AG04449 (cell line): Measurements from ENCODE around the gene ZNF521.

Experiments used
- CTCF ChIA-PET: fragments of 350-600 bp; formaldehyde crosslinking; extraction: SDS; loops from one replicate; lab custom pipeline; 2021; ENCODE audit warnings: antibody characterized with exemption; lab: Yijun Ruan, JAX
- POLR2A ChIA-PET: fragments of 400-600, 350-600 bp; formaldehyde crosslinking; extraction: SDS; loops from one replicate; lab custom pipeline; 2020; ENCODE audit warnings: antibody characterized with exemption, inconsistent platforms; lab: Yijun Ruan, JAX
- DNase-seq: peaks from one replicate; pipeline ENCODE4 v3.0.0-alpha.2; 2010; ENCODE audit warnings: low read depth, low spot score
- H3K4me3 ChIP-seq: 2 replicates; pipeline ENCODE4 v1.5.1; 2011; ENCODE audit warnings: low read depth, mild to moderate bottlenecking, control low read depth, low read length
- CTCF ChIP-seq: IDR thresholded peaks from one replicate; pipeline ENCODE4 v1.5.1; 2011; ENCODE audit warnings: mild to moderate bottlenecking, moderate library complexity, low read length, control low read depth, inconsistent platforms; ENCODE audit not compliant: insufficient read depth; ENCODE audit errors: missing control alignments

Gene ZNF521

GRCh38 chr18:25047983-25048382 lies 304.0 kb downstream of the ZNF521 start:
- POLR2A ChIA-PET: no interaction called here
- no peak for DNase-seq

GRCh38 chr18:25047421-25047820 lies 304.5 kb downstream of the ZNF521 start:
- DNase-seq: no peak
- no peak overlapping the region for H3K4me3 ChIP-seq
- CTCF ChIA-PET: no interaction called here
- POLR2A ChIA-PET: no interaction called here
- TF ChIP-seq CTCF: no peak

More at GRCh38 chr18:25047983-25048382, 304.0 kb downstream of the ZNF521 start:
- TF ChIP-seq CTCF: no peak
- H3K4me3 ChIP-seq: no peak overlapping the region
- CTCF ChIA-PET: no interaction called here

GRCh38 chr18:25044694-25045093 lies 307.3 kb downstream of the ZNF521 start:
- ChIA-PET CTCF (no interaction called here), POLR2A (no interaction called here)
- no peak for DNase-seq
- TF ChIP-seq CTCF: no peak
- H3K4me3 ChIP-seq: no peak overlapping the region

- no peak for TF ChIP-seq CTCF
- ChIA-PET CTCF (no interaction called here), POLR2A (no interaction called here)
- no peak overlapping the region for H3K4me3 ChIP-seq
- no peak for DNase-seq
Measured at GRCh38 chr18:25043104-25043503, 308.9 kb downstream of the ZNF521 start.

- POLR2A ChIA-PET: no interaction called here
- CTCF ChIA-PET: no interaction called here
- DNase-seq: no peak
- no peak for TF ChIP-seq CTCF
- no peak overlapping the region for H3K4me3 ChIP-seq
Measured at GRCh38 chr18:25042641-25043051, 309.3 kb downstream of the ZNF521 start.

GRCh38 chr18:25039781-25040180 lies 312.2 kb downstream of the ZNF521 start:
- ChIA-PET CTCF (no interaction called here), POLR2A (no interaction called here)
- TF ChIP-seq CTCF: no peak
- DNase-seq: no peak
- H3K4me3 ChIP-seq: no peak overlapping the region

GRCh38 chr18:25038261-25038660 lies 313.7 kb downstream of the ZNF521 start:
- TF ChIP-seq CTCF: no peak
- CTCF ChIA-PET: no interaction called here
- no peak for DNase-seq
- no peak overlapping the region for H3K4me3 ChIP-seq
- POLR2A ChIA-PET: no interaction called here
